GM12878 (cell line): Measurements from ENCODE around the gene SIM2.

Experiments
- CHD1 ChIP-seq: IDR thresholded peaks from 2 replicates; pipeline ENCODE4 v1.6.1; 2012; ENCODE audit warnings: low read depth, low read length, improper control_type of control experiment
- EZH2 ChIP-seq: IDR thresholded peaks from 2 replicates; pipeline ENCODE4 v1.6.1; 2012; ENCODE audit warnings: low read depth, mild to moderate bottlenecking, control low read depth, inconsistent platforms, low read length, borderline replicate concordance; ENCODE audit not compliant: control insufficient read depth
- TF ChIP-seq, protein P1 (sequence below), 3 experiments: IDR thresholded peaks in 2 of 3; conservative IDR thresholded peaks in 1 of 3; 2 replicates each; pipeline ENCODE4 v1.5.1; 2011; ENCODE audit warnings: low read depth in 3 of 3, low read length in 3 of 3, mild to moderate bottlenecking in 3 of 3, control low read depth in 2 of 3, moderate library complexity in 2 of 3, inconsistent platforms in 1 of 3, mixed read lengths in 1 of 3; ENCODE audit not compliant: control insufficient read depth in 2 of 3, insufficient read depth in 1 of 3; ENCODE audit errors: extremely low read depth in 1 of 3

DNA sequence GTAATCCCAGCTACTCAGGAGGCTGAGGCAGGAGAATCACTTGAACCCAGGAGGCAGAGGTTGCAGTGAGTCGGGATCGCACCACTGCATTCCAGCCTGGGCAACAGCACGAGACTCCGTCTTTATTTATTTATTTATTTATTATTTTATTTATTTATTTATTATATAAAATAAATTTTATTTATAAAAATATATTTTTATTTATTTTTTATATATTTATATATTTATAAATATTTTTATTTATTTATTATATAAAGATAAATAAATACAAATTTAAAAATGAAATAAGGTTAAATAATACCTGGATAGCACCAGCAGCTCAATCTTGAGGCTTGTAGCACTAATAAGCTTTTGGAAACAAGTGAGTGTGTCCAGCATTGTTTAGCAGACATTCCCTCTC, 40.9 kb upstream of the SIM2 start:
- TF ChIP-seq, protein P1, sequence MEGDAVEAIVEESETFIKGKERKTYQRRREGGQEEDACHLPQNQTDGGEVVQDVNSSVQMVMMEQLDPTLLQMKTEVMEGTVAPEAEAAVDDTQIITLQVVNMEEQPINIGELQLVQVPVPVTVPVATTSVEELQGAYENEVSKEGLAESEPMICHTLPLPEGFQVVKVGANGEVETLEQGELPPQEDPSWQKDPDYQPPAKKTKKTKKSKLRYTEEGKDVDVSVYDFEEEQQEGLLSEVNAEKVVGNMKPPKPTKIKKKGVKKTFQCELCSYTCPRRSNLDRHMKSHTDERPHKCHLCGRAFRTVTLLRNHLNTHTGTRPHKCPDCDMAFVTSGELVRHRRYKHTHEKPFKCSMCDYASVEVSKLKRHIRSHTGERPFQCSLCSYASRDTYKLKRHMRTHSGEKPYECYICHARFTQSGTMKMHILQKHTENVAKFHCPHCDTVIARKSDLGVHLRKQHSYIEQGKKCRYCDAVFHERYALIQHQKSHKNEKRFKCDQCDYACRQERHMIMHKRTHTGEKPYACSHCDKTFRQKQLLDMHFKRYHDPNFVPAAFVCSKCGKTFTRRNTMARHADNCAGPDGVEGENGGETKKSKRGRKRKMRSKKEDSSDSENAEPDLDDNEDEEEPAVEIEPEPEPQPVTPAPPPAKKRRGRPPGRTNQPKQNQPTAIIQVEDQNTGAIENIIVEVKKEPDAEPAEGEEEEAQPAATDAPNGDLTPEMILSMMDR (IDR thresholded peaks at IDR 0.05 in 2 of 3, conservative IDR thresholded peaks at IDR 0.05 in 1 of 3; ENCODE audit: control insufficient read depth in 2 of 3, extremely low read depth in 1 of 3, insufficient read depth in 1 of 3, low read depth in 3 of 3, low read length in 3 of 3), result no peak
- TF ChIP-seq CHD1 (no peak), EZH2 (no peak)
